OCI-LY3 (cell line): ENCODE data around the gene RIOK2.

Experiments used
- EZH2phosphoT487 ChIP-seq: fragments of 200-600 bp; shearing (Covaris generic); IDR thresholded peaks from 2 replicates; pipeline ENCODE4 v1.6.1; 2018; ENCODE audit warnings: antibody characterized with exemption, mixed run types, low read depth
- TF ChIP-seq, protein P1 (sequence below): fragments of 200-600, 300-600 bp; sonication (generic); IDR thresholded peaks from 2 replicates; pipeline ENCODE4 v1.5.1; 2014; ENCODE audit warnings: antibody characterized with exemption, low read length, low read depth

GRCh38 chr5:97118261-97119006, 64.6 kb downstream of the RIOK2 start:
- TF ChIP-seq, protein P1, sequence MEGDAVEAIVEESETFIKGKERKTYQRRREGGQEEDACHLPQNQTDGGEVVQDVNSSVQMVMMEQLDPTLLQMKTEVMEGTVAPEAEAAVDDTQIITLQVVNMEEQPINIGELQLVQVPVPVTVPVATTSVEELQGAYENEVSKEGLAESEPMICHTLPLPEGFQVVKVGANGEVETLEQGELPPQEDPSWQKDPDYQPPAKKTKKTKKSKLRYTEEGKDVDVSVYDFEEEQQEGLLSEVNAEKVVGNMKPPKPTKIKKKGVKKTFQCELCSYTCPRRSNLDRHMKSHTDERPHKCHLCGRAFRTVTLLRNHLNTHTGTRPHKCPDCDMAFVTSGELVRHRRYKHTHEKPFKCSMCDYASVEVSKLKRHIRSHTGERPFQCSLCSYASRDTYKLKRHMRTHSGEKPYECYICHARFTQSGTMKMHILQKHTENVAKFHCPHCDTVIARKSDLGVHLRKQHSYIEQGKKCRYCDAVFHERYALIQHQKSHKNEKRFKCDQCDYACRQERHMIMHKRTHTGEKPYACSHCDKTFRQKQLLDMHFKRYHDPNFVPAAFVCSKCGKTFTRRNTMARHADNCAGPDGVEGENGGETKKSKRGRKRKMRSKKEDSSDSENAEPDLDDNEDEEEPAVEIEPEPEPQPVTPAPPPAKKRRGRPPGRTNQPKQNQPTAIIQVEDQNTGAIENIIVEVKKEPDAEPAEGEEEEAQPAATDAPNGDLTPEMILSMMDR: no peak
- no peak for TF ChIP-seq EZH2phosphoT487
